Measurements from ENCODE around the gene CDYL.

DNA sequence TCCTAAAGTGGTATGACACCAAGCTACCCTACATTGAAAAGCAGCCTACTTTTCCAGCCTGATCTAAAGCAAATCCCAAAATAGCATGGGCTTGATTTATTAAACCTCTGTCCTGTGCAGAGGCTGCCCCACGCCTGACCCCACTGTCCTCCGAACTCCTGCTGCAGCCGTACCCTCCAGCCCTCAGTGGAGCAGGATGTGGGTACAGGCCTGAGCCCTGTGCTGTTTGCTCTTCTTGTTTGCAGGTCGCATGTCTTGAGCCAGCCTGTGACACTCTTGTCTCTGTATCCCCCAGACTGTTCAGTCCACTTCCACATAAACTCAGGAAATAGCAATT lies 166.4 kb downstream of the CDYL start:
- TF ChIP-seq, protein P1, sequence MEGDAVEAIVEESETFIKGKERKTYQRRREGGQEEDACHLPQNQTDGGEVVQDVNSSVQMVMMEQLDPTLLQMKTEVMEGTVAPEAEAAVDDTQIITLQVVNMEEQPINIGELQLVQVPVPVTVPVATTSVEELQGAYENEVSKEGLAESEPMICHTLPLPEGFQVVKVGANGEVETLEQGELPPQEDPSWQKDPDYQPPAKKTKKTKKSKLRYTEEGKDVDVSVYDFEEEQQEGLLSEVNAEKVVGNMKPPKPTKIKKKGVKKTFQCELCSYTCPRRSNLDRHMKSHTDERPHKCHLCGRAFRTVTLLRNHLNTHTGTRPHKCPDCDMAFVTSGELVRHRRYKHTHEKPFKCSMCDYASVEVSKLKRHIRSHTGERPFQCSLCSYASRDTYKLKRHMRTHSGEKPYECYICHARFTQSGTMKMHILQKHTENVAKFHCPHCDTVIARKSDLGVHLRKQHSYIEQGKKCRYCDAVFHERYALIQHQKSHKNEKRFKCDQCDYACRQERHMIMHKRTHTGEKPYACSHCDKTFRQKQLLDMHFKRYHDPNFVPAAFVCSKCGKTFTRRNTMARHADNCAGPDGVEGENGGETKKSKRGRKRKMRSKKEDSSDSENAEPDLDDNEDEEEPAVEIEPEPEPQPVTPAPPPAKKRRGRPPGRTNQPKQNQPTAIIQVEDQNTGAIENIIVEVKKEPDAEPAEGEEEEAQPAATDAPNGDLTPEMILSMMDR (IDR thresholded peaks at IDR 0.05): no peak
- TF ChIP-seq POLR2A (IDR thresholded peaks at IDR 0.05): no peak

Measured in lower leg skin (tissue), 3 donors.